Type B pancreatic cell (in vitro differentiated cells): Measurements from ENCODE around the gene SOCS1. TPM values are rescaled to one million over a fixed set of nuclear protein-coding genes. Genes with fewer than 3 reads are reported as not detected.

ENCODE experiments used
- DNase-seq: peaks from one replicate; pipeline ENCODE4 v3.0.0; 2021; ENCODE audit warnings: mixed read lengths; ENCODE audit not compliant: unreplicated experiment; ENCODE audit errors: extremely low spot score
- H3K27ac Mint-ChIP-seq: 2 replicates; pipeline ENCODE4 v1.8.0; 2021; ENCODE audit warnings: mild to moderate bottlenecking, mixed read lengths
- H3K27me3 Mint-ChIP-seq: 2 replicates; pipeline ENCODE4 v1.8.0; 2021; ENCODE audit warnings: mixed read lengths
- H3K36me3 Mint-ChIP-seq: 2 replicates; pipeline ENCODE4 v1.8.0; 2021; ENCODE audit warnings: mixed read lengths
- H3K4me1 Mint-ChIP-seq: one replicate; pipeline ENCODE4 v1.8.0; 2021; ENCODE audit warnings: mixed read lengths; ENCODE audit not compliant: unreplicated experiment
- H3K4me3 Mint-ChIP-seq: 2 replicates; pipeline ENCODE4 v1.8.0; 2021; ENCODE audit warnings: mild to moderate bottlenecking, mixed read lengths
- H3K9me3 Mint-ChIP-seq: 2 replicates; pipeline ENCODE4 v1.8.0; 2021; ENCODE audit warnings: mixed read lengths
- total RNA-seq: library from RNA; stranded (reverse); gene quantifications from 2 replicates; pipeline ENCODE4 v1.2.1, GENCODE V29; 2021; ENCODE audit warnings: low replicate concordance
- TF ChIP-seq, protein P1 (sequence below): fragments of 200-600 bp; sonication (generic); conservative IDR thresholded peaks from 2 replicates; pipeline ENCODE4 v1.5.0; 2021; ENCODE audit warnings: antibody characterized with exemption, mild to moderate bottlenecking

The SOCS1 gene
- total RNA-seq, 1 donor from 2014 or later = 14.5 TPM

GRCh38 chr16:11245988-11246387 lies 10.0 kb downstream of the SOCS1 start:
- DNase-seq = no peak
- TF ChIP-seq, protein P1, sequence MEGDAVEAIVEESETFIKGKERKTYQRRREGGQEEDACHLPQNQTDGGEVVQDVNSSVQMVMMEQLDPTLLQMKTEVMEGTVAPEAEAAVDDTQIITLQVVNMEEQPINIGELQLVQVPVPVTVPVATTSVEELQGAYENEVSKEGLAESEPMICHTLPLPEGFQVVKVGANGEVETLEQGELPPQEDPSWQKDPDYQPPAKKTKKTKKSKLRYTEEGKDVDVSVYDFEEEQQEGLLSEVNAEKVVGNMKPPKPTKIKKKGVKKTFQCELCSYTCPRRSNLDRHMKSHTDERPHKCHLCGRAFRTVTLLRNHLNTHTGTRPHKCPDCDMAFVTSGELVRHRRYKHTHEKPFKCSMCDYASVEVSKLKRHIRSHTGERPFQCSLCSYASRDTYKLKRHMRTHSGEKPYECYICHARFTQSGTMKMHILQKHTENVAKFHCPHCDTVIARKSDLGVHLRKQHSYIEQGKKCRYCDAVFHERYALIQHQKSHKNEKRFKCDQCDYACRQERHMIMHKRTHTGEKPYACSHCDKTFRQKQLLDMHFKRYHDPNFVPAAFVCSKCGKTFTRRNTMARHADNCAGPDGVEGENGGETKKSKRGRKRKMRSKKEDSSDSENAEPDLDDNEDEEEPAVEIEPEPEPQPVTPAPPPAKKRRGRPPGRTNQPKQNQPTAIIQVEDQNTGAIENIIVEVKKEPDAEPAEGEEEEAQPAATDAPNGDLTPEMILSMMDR = no peak
- Mint-ChIP-seq H3K36me3 (no peaks in the 10 kb centered on the region), H3K4me1 (peaks cover 16% of the 10 kb centered on the region), H3K27ac (no peak overlapping the region), H3K4me3 (no peak overlapping the region), H3K9me3 (peaks cover 3% of the 10 kb centered on the region), H3K27me3 (no peaks in the 10 kb centered on the region)

DNA sequence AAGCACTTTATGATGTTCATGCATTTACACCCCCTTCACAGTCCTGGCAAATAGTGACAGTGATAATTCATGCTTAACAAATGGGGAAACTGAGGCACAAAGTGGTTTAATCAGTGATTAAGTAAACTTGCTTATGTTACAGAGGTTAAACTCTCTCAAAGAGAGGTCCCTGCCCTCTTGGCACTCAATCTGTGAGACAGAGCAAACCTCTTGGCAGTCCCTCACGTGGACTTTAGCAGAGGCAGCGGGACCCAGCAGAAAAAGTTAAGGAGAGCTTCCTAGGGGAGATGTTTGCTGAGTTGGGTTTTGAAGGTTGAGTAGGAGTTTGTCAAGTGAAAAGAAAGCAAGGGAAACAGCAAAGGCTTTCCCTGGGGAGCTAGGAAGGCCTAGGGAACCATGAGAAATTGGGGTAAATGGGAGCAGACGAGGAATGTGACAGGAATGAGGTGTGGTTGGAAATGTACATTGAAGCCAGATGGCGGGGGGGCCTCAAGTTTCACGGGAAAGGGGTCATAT lies 10.7 kb downstream of the SOCS1 start:
- H3K27me3 Mint-ChIP-seq = no peaks in the 10 kb centered on the region
- TF ChIP-seq, protein P1 = no peak
- no peak overlapping the region for H3K4me3 Mint-ChIP-seq
- no peak for DNase-seq
- no peak overlapping the region for H3K27ac Mint-ChIP-seq
- peaks cover 10% of the 10 kb centered on the region for H3K4me1 Mint-ChIP-seq
- no peaks in the 10 kb centered on the region for H3K36me3 Mint-ChIP-seq
- H3K9me3 Mint-ChIP-seq = no peaks in the 10 kb centered on the region

DNA sequence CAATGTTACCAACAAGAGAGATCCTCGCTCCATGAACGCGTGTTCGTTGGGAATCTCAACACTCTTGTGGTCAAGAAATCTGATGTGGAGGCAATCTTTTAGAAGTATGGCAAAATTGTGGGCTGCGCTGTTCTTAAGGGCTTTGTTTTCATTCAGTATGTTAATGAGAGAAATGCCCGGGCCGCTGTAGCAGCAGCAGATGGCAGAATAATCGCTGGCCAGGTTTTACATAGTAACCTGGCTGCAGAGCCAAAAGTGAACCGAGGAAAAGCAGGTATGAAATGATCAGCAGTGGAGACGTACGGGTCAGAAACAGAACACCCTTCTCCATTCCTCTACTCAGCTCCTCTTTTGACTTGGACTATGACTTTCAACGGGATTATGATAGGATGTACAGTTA lies 13.3 kb downstream of the SOCS1 start:
- Mint-ChIP-seq H3K4me3 (no peak overlapping the region), H3K27me3 (no peaks in the 10 kb centered on the region), H3K27ac (no peak overlapping the region), H3K9me3 (no peaks in the 10 kb centered on the region), H3K4me1 (peaks cover 8% of the 10 kb centered on the region), H3K36me3 (no peaks in the 10 kb centered on the region)
- no peak for DNase-seq
- TF ChIP-seq, protein P1 = no peak

GRCh38 chr16:11241480-11242204 lies 14.4 kb downstream of the SOCS1 start:
- DNase-seq = no peak
- Mint-ChIP-seq H3K27ac (no peak overlapping the region), H3K4me3 (no peak overlapping the region), H3K9me3 (no peaks in the 10 kb centered on the region), H3K4me1 (peaks cover 8% of the 10 kb centered on the region), H3K36me3 (no peaks in the 10 kb centered on the region), H3K27me3 (no peaks in the 10 kb centered on the region)
- TF ChIP-seq, protein P1 = no peak

GRCh38 chr16:11240636-11241473 lies 15.1 kb downstream of the SOCS1 start:
- peaks cover 8% of the 10 kb centered on the region for H3K4me1 Mint-ChIP-seq
- TF ChIP-seq, protein P1 = no peak
- no peaks in the 10 kb centered on the region for H3K27me3 Mint-ChIP-seq
- no peaks in the 10 kb centered on the region for H3K9me3 Mint-ChIP-seq
- H3K4me3 Mint-ChIP-seq = no peak overlapping the region
- no peaks in the 10 kb centered on the region for H3K36me3 Mint-ChIP-seq
- no peak overlapping the region for H3K27ac Mint-ChIP-seq
- no peak for DNase-seq
